GM12875 (cell line): ENCODE data around the gene PLCB1.
"Not testable (repeated sequence)": the region's sequence is repeated elsewhere in the genome, so short reads cannot be mapped to it uniquely, and the experiment has no call there.

ENCODE experiments used
- H3K4me3 ChIP-seq: one replicate; pipeline ENCODE4 v1.5.1; 2011; ENCODE audit warnings: low read depth, low read length, control low read depth
- TF ChIP-seq, protein P1 (sequence below): IDR thresholded peaks from 2 replicates; pipeline ENCODE4 v1.5.1; 2011; ENCODE audit warnings: low read depth, mild to moderate bottlenecking, control low read depth, inconsistent platforms, low read length, moderate library complexity, borderline replicate concordance; ENCODE audit not compliant: insufficient read depth

PLCB1 gene

DNA sequence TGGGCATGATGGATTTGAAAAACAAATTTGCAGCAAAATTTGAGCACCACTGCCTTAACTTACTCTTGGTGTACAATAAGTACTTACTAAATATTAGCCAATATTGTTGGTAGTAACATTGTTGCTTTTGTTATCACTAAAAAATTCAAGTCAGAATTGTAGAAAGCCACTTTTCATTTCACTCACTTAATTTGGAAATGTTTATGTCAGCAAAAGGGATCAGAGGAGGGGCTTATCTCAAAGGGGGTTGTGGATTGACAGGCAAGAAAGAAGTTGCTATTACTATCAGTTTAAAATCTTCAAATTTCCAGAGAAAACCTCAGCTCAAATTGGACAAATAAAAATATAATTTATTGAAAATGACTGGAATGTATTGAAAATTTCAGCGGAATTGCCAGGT lies 241.5 kb downstream of the PLCB1 start:
- no peak overlapping the region for H3K4me3 ChIP-seq
- TF ChIP-seq, protein P1, sequence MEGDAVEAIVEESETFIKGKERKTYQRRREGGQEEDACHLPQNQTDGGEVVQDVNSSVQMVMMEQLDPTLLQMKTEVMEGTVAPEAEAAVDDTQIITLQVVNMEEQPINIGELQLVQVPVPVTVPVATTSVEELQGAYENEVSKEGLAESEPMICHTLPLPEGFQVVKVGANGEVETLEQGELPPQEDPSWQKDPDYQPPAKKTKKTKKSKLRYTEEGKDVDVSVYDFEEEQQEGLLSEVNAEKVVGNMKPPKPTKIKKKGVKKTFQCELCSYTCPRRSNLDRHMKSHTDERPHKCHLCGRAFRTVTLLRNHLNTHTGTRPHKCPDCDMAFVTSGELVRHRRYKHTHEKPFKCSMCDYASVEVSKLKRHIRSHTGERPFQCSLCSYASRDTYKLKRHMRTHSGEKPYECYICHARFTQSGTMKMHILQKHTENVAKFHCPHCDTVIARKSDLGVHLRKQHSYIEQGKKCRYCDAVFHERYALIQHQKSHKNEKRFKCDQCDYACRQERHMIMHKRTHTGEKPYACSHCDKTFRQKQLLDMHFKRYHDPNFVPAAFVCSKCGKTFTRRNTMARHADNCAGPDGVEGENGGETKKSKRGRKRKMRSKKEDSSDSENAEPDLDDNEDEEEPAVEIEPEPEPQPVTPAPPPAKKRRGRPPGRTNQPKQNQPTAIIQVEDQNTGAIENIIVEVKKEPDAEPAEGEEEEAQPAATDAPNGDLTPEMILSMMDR: no peak

DNA sequence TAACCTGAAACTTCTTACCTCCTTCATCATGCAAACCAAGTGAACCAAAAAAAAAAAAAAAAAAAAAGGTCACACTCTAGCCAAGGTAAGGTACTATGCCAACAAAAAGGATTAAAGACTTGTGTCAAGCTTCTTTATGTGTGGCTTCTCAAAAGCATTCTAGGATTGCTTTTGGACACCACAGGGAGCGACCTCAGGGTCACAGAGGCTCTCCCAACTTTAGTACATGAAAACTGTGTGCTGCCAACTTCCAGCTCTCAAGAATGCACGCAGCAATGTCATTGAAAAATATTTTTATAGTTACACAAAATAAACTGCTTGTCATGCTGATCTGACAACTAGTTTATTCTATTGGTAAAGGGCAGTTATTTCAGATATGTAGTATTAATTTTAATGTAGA lies 243.8 kb downstream of the PLCB1 start:
- no peak overlapping the region for H3K4me3 ChIP-seq
- TF ChIP-seq, protein P1: no peak

DNA sequence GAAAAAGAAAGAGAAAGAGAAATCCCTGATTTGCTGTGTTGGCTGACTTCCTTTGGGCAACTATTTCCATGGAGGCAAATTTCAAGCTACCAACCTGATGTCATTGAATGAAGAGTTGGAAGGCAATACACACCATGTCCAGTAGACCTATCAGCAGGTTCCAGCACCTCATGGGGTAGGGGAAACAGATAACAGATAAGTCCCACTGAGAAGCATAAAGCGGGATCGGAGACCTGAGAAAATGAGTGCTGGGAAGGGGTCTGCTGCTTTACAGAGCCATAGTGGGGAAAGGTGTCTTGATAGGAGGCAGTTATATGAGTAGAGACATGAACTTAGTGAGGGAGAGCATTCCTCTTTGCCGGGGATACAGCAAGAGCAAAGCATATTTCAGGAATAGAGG lies 244.9 kb downstream of the PLCB1 start:
- TF ChIP-seq, protein P1: no peak
- H3K4me3 ChIP-seq: no peak overlapping the region

DNA sequence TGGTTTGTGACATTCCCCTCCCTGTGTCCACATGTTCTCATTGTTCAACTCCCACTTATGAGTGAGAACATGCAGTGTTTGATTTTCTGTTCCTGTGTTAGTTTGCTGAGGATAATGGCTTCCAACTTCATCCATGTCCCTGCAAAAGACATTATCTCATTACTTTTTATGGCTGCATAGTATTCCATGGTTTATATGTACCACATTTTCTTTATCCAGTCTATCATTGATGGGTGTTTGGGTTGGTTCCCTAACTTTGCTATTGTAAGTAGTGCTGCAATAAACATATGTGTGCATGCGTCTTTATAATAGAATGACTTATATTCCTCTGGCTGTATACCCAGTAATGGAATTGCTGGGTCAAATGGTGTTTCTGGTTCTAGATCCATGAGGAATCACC lies 247.1 kb downstream of the PLCB1 start:
- H3K4me3 ChIP-seq: not testable (repeated sequence)

DNA sequence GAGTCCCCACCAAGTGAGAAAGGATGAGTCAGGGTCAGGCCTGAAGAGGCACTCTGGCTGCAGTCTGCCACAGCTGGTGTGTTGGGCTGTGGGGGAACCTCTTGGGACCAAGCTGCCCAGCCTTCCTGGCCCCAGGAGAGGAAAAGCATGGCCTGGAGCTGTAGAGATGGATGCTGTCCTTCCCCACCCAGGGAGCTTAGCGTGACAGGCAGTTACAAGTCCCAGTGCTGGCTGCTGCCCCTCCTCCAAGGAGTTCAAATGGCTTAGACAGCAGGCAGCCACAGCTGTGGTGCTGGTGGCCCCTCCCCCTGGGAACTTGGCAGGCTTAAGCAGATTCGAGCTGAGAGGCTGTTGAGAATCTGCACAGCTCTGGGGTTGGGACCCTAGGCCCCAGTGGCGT lies 253.2 kb downstream of the PLCB1 start:
- TF ChIP-seq, protein P1: no peak
- H3K4me3 ChIP-seq: no peak overlapping the region

DNA sequence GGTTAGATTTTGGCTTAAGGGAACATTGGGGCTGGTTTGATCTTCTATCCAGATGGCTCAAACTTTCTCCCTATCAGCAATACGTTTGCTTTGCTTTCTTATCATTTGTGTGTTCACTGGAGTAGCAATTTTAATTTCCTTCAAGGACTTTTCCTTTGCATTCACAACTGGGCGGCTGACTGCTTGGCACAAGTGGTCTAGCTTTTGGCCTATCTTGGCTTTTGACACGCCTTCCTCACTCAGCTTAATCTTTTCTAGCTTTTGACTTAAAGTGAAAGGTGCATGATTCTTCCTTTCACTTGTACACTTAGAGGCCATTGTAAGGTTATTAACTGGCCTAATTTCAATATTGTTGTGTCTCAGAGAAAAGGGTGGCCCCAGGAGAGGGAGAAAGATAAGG lies 254.9 kb downstream of the PLCB1 start:
- H3K4me3 ChIP-seq: no peak overlapping the region
- TF ChIP-seq, protein P1: no peak

DNA sequence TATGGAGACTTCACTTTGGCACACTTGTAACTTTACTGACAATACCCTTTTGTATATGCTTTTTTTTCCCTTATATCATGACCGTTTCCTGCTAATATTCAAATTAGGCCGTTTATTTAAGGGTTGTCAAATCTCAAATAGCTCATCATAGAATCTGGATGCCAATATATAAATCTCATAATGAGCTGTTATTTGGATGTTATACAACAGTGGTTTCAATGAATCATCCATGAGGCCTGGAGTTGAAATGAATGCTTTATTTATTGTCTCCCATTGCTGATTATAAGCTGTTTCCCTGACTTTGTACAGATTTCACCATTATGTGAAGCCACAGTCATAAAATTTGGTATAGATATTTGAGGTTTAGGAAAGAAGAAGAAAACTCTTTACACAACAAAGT lies 256.1 kb downstream of the PLCB1 start:
- TF ChIP-seq, protein P1: no peak
- H3K4me3 ChIP-seq: no peak overlapping the region

DNA sequence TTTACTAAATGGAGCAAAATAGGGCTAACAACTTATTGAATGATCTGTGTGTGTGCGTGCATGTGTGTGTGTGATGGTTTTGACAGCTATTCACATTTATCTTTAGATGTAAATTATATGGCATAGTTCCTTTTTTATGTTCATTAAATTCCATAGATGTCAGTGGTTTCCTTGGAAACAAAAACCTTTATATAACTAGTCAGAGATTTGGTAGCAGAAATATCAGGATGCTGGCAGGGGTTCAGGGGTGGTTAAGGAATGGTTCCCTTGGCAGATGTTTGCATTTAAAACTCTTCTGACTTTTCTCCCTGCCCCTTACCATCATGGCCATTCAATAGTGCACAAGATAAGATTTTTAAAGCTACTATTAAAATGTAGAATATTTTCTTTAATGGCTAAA lies 256.6 kb downstream of the PLCB1 start:
- TF ChIP-seq, protein P1: no peak
- H3K4me3 ChIP-seq: no peak overlapping the region
